MCF 10A (cell line): ENCODE data around the gene FBXO44. TPM values are rescaled to one million over a fixed set of nuclear protein-coding genes. Genes with fewer than 3 reads are reported as not detected.

Experiments used
- BruUV-seq: library from RNA; stranded (reverse); fragments of 400-500 nt; replicated peaks from 2 replicates; lab custom pipeline; 2021; lab: Mats Ljungman, UMichigan
- CTCF ChIA-PET: fragments of 300-600 bp; sonication (Branson Sonifier 250); formaldehyde crosslinking; extraction: SDS; loops from one replicate; lab custom pipeline; 2021; ENCODE audit warnings: antibody characterized with exemption, inconsistent platforms; lab: Yijun Ruan, JAX
- POLR2A ChIA-PET: fragments of 300-600, 350-650 bp; sonication (Branson Sonifier 250); formaldehyde crosslinking; extraction: SDS; loops from one replicate; lab custom pipeline; 2020; ENCODE audit warnings: antibody characterized with exemption, inconsistent platforms; lab: Yijun Ruan, JAX
- DNase-seq: peaks from one replicate; pipeline ENCODE4 v3.0.0-alpha.2; 2018; ENCODE audit not compliant: unreplicated experiment
- H3K27ac Mint-ChIP-seq: one replicate; pipeline ENCODE4 v1.8.0; 2022; ENCODE audit warnings: mild to moderate bottlenecking, low read depth, mixed read lengths; ENCODE audit not compliant: unreplicated experiment
- H3K27me3 Mint-ChIP-seq: one replicate; pipeline ENCODE4 v1.8.0; 2022; ENCODE audit warnings: mixed read lengths; ENCODE audit not compliant: insufficient read depth, unreplicated experiment
- H3K36me3 Mint-ChIP-seq: one replicate; pipeline ENCODE4 v1.8.0; 2022; ENCODE audit warnings: mild to moderate bottlenecking, moderate library complexity, mixed read lengths; ENCODE audit not compliant: insufficient read depth, unreplicated experiment
- H3K4me1 Mint-ChIP-seq: one replicate; pipeline ENCODE4 v1.8.0; 2022; ENCODE audit warnings: mixed read lengths; ENCODE audit not compliant: insufficient read depth, unreplicated experiment
- H3K4me3 Mint-ChIP-seq: one replicate; pipeline ENCODE4 v1.8.0; 2022; ENCODE audit warnings: mild to moderate bottlenecking, moderate library complexity, mixed read lengths; ENCODE audit not compliant: unreplicated experiment
- H3K9me3 Mint-ChIP-seq: one replicate; pipeline ENCODE4 v1.8.0; 2022; ENCODE audit warnings: mixed read lengths; ENCODE audit not compliant: unreplicated experiment
- CTCF ChIP-seq: fragments of 200-600 bp; IDR thresholded peaks from one replicate; pipeline ENCODE4 v1.8.0; 2022; ENCODE audit warnings: antibody characterized with exemption, mild to moderate bottlenecking; ENCODE audit not compliant: unreplicated experiment
- intact Hi-C: fragments of 100-400 bp; cut with micrococcal nuclease; formaldehyde crosslinking; loops from 2 replicates; pipeline ENCODE4 v1.14.1; 2022
- total RNA-seq: library from RNA; stranded (reverse); gene quantifications from 2 replicates; pipeline ENCODE4 v1.2.3, GENCODE V29; 2022

FBXO44 gene
- total RNA-seq, 1 experiment from 2014 or later: 16.3 TPM

- Mint-ChIP-seq H3K4me1 (no peaks in the 10 kb centered on the region), H3K9me3 (no peaks in the 10 kb centered on the region), H3K36me3 (no peaks in the 10 kb centered on the region), H3K27me3 (peaks cover 87% of the 10 kb centered on the region), H3K4me3 (no peak overlapping the region), H3K27ac (no peak overlapping the region)
- POLR2A ChIA-PET: no interaction called here
- no peak for DNase-seq
- BruUV-seq: no TSS peak
- CTCF ChIA-PET: interaction anchor here (0.6 to 0.7 kb wide), 3 partner anchors 84 to 143 kb away, joined by 3 read pairs; no protein-coding TSS in a partner anchor
- intact Hi-C loops: no loop called here
- TF ChIP-seq CTCF: no peak
Measured at GRCh38 chr1:11620924-11621323, 33.8 kb upstream of the FBXO44 start.

- TF ChIP-seq CTCF: no peak
- ChIA-PET POLR2A (no interaction called here), CTCF (no interaction called here)
- Mint-ChIP-seq H3K27ac (no peak overlapping the region), H3K4me3 (no peak overlapping the region), H3K27me3 (peaks cover 83% of the 10 kb centered on the region), H3K9me3 (no peaks in the 10 kb centered on the region), H3K4me1 (no peaks in the 10 kb centered on the region), H3K36me3 (no peaks in the 10 kb centered on the region)
- no peak for DNase-seq
- no TSS peak for BruUV-seq
- intact Hi-C loops: no loop called here
Measured at GRCh38 chr1:11622398-11622797, 32.3 kb upstream of the FBXO44 start.

- TF ChIP-seq CTCF: no peak
- POLR2A ChIA-PET: interaction anchor here (0.6 kb wide), 1 partner anchor 337 kb away, joined by 4 read pairs; no protein-coding TSS in a partner anchor
- CTCF ChIA-PET: no interaction called here
- no peak for DNase-seq
- intact Hi-C loops: no loop called here
- no peak overlapping the region for H3K4me3 Mint-ChIP-seq
- H3K9me3 Mint-ChIP-seq: no peaks in the 10 kb centered on the region
- H3K36me3 Mint-ChIP-seq: no peaks in the 10 kb centered on the region
- peaks cover 73% of the 10 kb centered on the region for H3K27me3 Mint-ChIP-seq
- H3K27ac Mint-ChIP-seq: no peak overlapping the region
- no TSS peak for BruUV-seq
- no peaks in the 10 kb centered on the region for H3K4me1 Mint-ChIP-seq
Measured at GRCh38 chr1:11623702-11624101, 31.0 kb upstream of the FBXO44 start.

- BruUV-seq: no TSS peak
- intact Hi-C loops: no loop called here
- H3K4me1 Mint-ChIP-seq: no peaks in the 10 kb centered on the region
- ChIA-PET POLR2A (interaction anchor here (0.6 kb wide), 2 partner anchors 27 to 427 kb away, joined by 3 to 4 read pairs; no protein-coding TSS in a partner anchor), CTCF (no interaction called here)
- no peak for DNase-seq
- TF ChIP-seq CTCF: no peak
- no peaks in the 10 kb centered on the region for H3K9me3 Mint-ChIP-seq
- no peak overlapping the region for H3K27ac Mint-ChIP-seq
- no peak overlapping the region for H3K4me3 Mint-ChIP-seq
- H3K36me3 Mint-ChIP-seq: peaks cover 2% of the 10 kb centered on the region
- H3K27me3 Mint-ChIP-seq: peaks cover 75% of the 10 kb centered on the region
Measured at GRCh38 chr1:11626551-11626950, 28.1 kb upstream of the FBXO44 start.
